Thoracic aorta (tissue), 2 donors: ENCODE data around the gene PIEZO1. TPM values are rescaled to one million over a fixed set of nuclear protein-coding genes. Genes with fewer than 3 reads are reported as not detected.

ENCODE experiments used
- ATAC-seq: fragments of 150-250 bp; one replicate; pipeline ENCODE4 v1.8.0; 2017; ENCODE audit warnings: low read depth; ENCODE audit not compliant: insufficient number of reproducible peaks, low FRiP score
- DNase-seq: peaks from one replicate; pipeline ENCODE4 v3.0.0-alpha.2; 2020; ENCODE audit warnings: low spot score
- H3K27ac ChIP-seq, 2 donors: fragments of 200-600 bp; sonication (generic); 1 replicate in 1 of 2; 2 replicates in 1 of 2; pipeline ENCODE4 v1.5.1; 2016; ENCODE audit warnings: mild to moderate bottlenecking in 2 of 2, moderate library complexity in 2 of 2
- H3K27me3 ChIP-seq: fragments of 200-600 bp; sonication (generic); replicated peaks from 2 replicates; pipeline ENCODE4 v1.6.0; 2016; ENCODE audit warnings: mild to moderate bottlenecking; ENCODE audit not compliant: insufficient read depth
- H3K36me3 ChIP-seq: fragments of 200-600 bp; sonication (generic); one replicate; pipeline ENCODE4 v1.5.1; 2016
- H3K4me1 ChIP-seq, 2 donors: fragments of 200-600 bp; sonication (generic); 1 replicate in 1 of 2; 2 replicates in 1 of 2; pipeline versions ENCODE4 v1.5.1 to v1.6.0; 2016; ENCODE audit warnings: low read depth in 2 of 2, mild to moderate bottlenecking in 1 of 2; ENCODE audit not compliant: control insufficient read depth in 1 of 2
- H3K4me3 ChIP-seq: fragments of 200-600 bp; sonication (generic); 2 replicates; pipeline ENCODE4 v1.5.1; 2016; ENCODE audit warnings: mild to moderate bottlenecking
- H3K9me3 ChIP-seq: fragments of 200-600 bp; sonication (generic); 2 replicates; pipeline ENCODE4 v1.5.1; 2016
- CTCF ChIP-seq: fragments of 200-600 bp; sonication (generic); IDR thresholded peaks from one replicate; pipeline ENCODE4 v1.5.1; 2019; ENCODE audit warnings: antibody characterized with exemption
- total RNA-seq, 2 donors: library from RNA; depleted of rRNA; stranded (reverse); fragments of >200 nt; gene quantifications; one replicate each; pipeline versions ENCODE4 v1.1.0 to v1.2.3, GENCODE V29; 2016

The PIEZO1 gene
- total RNA-seq, 2 donors from 2014 or later: 108 to 179 TPM

GRCh38 chr16:88738151-88739084 lies 46.6 kb downstream of the PIEZO1 start:
- no peak overlapping the region for H3K4me3 ChIP-seq
- no peak for ATAC-seq
- peaks cover 0 to 6% of the 10 kb centered on the region in 2 donors for H3K4me1 ChIP-seq
- DNase-seq: no peak
- no peak overlapping the region for H3K27ac ChIP-seq
- no peaks in the 10 kb centered on the region for H3K27me3 ChIP-seq
- no peak for TF ChIP-seq CTCF
- peaks cover 20% of the 10 kb centered on the region for H3K36me3 ChIP-seq
- no peaks in the 10 kb centered on the region for H3K9me3 ChIP-seq

- Histone ChIP-seq H3K36me3 (peaks cover 26% of the 10 kb centered on the region), H3K4me1 (peaks cover 0 to 6% of the 10 kb centered on the region in 2 donors), H3K4me3 (no peak overlapping the region), H3K27me3 (no peaks in the 10 kb centered on the region), H3K9me3 (no peaks in the 10 kb centered on the region), H3K27ac (no peak overlapping the region)
- no peak for ATAC-seq
- TF ChIP-seq CTCF: peak; percentile 99
- DNase-seq: no peak
Measured at GRCh38 chr16:88737298-88738150, 47.5 kb downstream of the PIEZO1 start.

- DNase-seq: no peak
- H3K4me3 ChIP-seq: no peak overlapping the region
- H3K36me3 ChIP-seq: peaks cover 28% of the 10 kb centered on the region
- no peaks in the 10 kb centered on the region for H3K27me3 ChIP-seq
- peaks cover 0 to 6% of the 10 kb centered on the region in 2 donors for H3K4me1 ChIP-seq
- no peaks in the 10 kb centered on the region for H3K9me3 ChIP-seq
- no peak for TF ChIP-seq CTCF
- ATAC-seq: no peak
- H3K27ac ChIP-seq: no peak overlapping the region
Measured at GRCh38 chr16:88736496-88736895, 48.5 kb downstream of the PIEZO1 start.

GRCh38 chr16:88736088-88736487 lies 48.9 kb downstream of the PIEZO1 start:
- DNase-seq (no peak), ATAC-seq (no peak)
- no peak overlapping the region for H3K27ac ChIP-seq
- H3K27me3 ChIP-seq: no peaks in the 10 kb centered on the region
- peaks cover 28% of the 10 kb centered on the region for H3K36me3 ChIP-seq
- H3K4me3 ChIP-seq: no peak overlapping the region
- TF ChIP-seq CTCF: no peak
- H3K4me1 ChIP-seq: peaks cover 0 to 6% of the 10 kb centered on the region in 2 donors
- H3K9me3 ChIP-seq: no peaks in the 10 kb centered on the region

GRCh38 chr16:88735616-88736015 lies 49.4 kb downstream of the PIEZO1 start:
- H3K9me3 ChIP-seq: no peaks in the 10 kb centered on the region
- H3K27me3 ChIP-seq: no peaks in the 10 kb centered on the region
- H3K4me3 ChIP-seq: no peak overlapping the region
- H3K27ac ChIP-seq: no peak overlapping the region
- TF ChIP-seq CTCF: no peak
- H3K36me3 ChIP-seq: peaks cover 23% of the 10 kb centered on the region
- H3K4me1 ChIP-seq: peaks cover 0 to 6% of the 10 kb centered on the region in 2 donors
- ATAC-seq (no peak), DNase-seq (no peak)
